ENCODE results near the gene KLK1. TPM values are rescaled to one million over a fixed set of nuclear protein-coding genes. Genes with fewer than 3 reads are reported as not detected.

The KLK1 gene
- total RNA-seq, 1 donor from 2014 or later, result 1.7 TPM

- TF ChIP-seq CTCF (IDR thresholded peaks at IDR 0.05), result no peak
- DNase-seq (peak; percentile 35), ATAC-seq (no peak)
- no peaks in the 10 kb centered on the region for H3K36me3 ChIP-seq
- no peak overlapping the region for H3K27ac ChIP-seq
- peaks cover 13% of the 10 kb centered on the region for H3K27me3 ChIP-seq
- H3K9me3 ChIP-seq, result no peaks in the 10 kb centered on the region
- peaks cover 5% of the 10 kb centered on the region for H3K4me1 ChIP-seq
- H3K4me3 ChIP-seq, result no peak overlapping the region
- intact Hi-C loops (cut with DNase I), result no loop called here
These were observed 16.4 kb upstream of the KLK1 start for GRCh38 chr19:50839712-50840655.

GRCh38 chr19:50838239-50838638, 14.7 kb upstream of the KLK1 start:
- peaks cover 5% of the 10 kb centered on the region for H3K4me1 ChIP-seq
- H3K4me3 ChIP-seq, result no peak overlapping the region
- no peak for DNase-seq
- no peak for TF ChIP-seq CTCF (IDR thresholded peaks at IDR 0.05)
- no peaks in the 10 kb centered on the region for H3K9me3 ChIP-seq
- H3K36me3 ChIP-seq, result no peaks in the 10 kb centered on the region
- ATAC-seq, result no peak
- H3K27ac ChIP-seq, result no peak overlapping the region
- intact Hi-C loops (cut with DNase I), result no loop called here
- peaks cover 21% of the 10 kb centered on the region for H3K27me3 ChIP-seq

GRCh38 chr19:50837300-50837699, 13.7 kb upstream of the KLK1 start:
- intact Hi-C loops (cut with DNase I), result no loop called here
- no peaks in the 10 kb centered on the region for H3K9me3 ChIP-seq
- H3K27me3 ChIP-seq, result peaks cover 21% of the 10 kb centered on the region
- ATAC-seq (no peak), DNase-seq (no peak)
- TF ChIP-seq CTCF (IDR thresholded peaks at IDR 0.05), result no peak
- no peaks in the 10 kb centered on the region for H3K36me3 ChIP-seq
- H3K4me1 ChIP-seq, result peaks cover 5% of the 10 kb centered on the region
- H3K27ac ChIP-seq, result no peak overlapping the region
- no peak overlapping the region for H3K4me3 ChIP-seq

- no peaks in the 10 kb centered on the region for H3K36me3 ChIP-seq
- no peaks in the 10 kb centered on the region for H3K9me3 ChIP-seq
- ATAC-seq (no peak), DNase-seq (no peak)
- no peak overlapping the region for H3K4me3 ChIP-seq
- intact Hi-C loops (cut with DNase I), result no loop called here
- peaks cover 5% of the 10 kb centered on the region for H3K4me1 ChIP-seq
- peaks cover 21% of the 10 kb centered on the region for H3K27me3 ChIP-seq
- no peak for TF ChIP-seq CTCF (IDR thresholded peaks at IDR 0.05)
- H3K27ac ChIP-seq, result no peak overlapping the region
These were observed 13.1 kb upstream of the KLK1 start for GRCh38 chr19:50836543-50837195.

GRCh38 chr19:50835785-50836542, 12.4 kb upstream of the KLK1 start:
- peak; percentile 89 for DNase-seq
- Histone ChIP-seq H3K27me3 (peaks cover 21% of the 10 kb centered on the region), H3K9me3 (no peaks in the 10 kb centered on the region), H3K36me3 (no peaks in the 10 kb centered on the region), H3K4me3 (peak overlapping the region; percentile 62), H3K27ac (no peak overlapping the region), H3K4me1 (peaks cover 5% of the 10 kb centered on the region)
- ATAC-seq, result peak; percentile 97
- TF ChIP-seq CTCF (IDR thresholded peaks at IDR 0.05), result no peak
- intact Hi-C loops (cut with DNase I), result no loop called here
